ENCODE measurements around the gene RAMP3.
"Not testable (repeated sequence)": the region's sequence is repeated elsewhere in the genome, so short reads cannot be mapped to it uniquely, and the experiment has no call there.

Gene RAMP3, protein sequence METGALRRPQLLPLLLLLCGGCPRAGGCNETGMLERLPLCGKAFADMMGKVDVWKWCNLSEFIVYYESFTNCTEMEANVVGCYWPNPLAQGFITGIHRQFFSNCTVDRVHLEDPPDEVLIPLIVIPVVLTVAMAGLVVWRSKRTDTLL

DNA sequence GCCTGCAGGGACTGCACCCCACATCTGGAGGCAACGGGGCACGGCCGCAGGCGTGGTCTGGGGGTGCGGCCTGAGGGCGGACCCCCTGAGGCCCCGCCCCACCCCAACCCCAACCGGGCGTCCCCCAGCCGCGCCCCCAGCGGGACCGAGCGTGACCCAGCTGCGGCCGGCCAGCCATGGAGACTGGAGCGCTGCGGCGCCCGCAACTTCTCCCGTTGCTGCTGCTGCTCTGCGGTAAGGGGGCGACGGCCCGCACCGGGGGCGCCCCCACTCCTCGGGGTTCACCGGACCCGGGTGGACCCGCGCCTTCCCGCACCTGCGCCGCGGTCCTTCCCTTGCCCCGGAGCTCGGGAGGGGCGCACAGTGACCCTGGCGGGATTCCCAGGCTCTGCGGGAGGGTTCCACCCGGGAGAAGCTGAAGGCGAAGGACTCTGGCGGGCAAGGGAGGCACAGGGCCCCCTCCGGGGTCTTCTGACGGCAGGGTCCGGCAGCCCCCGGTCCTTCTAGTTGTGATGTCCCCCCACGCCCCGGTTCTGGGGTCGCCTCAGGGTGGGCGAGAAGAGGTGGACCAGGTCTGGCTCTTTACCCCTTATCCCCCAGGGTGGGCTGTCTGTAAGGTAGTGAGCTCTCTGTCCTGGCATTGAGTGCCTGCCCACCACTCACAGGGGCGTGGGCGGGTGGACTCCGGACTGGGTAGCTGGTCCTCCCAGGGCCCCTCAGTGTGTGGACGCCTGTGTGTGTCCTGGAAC, at the start of gene RAMP3:
Gene RAMP3 (plus strand): TSS at position 139 of the 749 bp plus-strand sequence. CDS start 38 bp downstream, at position 177.
- DNase-seq (ENCODE audit: low read depth): no peak

DNA sequence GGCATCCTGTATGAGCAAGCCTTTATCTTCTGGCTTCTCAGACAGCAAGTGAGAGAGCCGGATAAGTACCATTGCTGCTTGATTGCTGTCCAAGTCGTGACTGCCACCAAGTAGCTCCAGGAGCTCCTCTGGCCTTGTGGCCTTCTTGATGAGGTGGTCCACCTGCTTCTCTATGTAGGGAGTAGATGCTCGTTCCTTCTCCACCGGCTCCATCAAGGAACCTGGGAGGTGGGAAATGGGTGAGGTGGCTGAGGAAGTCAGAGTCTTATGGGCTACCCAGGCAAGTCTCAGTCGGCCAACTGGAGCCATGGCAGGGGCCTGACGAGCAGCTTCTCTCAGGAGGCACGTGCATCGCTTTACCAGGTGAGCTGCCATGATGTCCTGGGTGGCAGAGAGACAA, 48.7 kb upstream of the RAMP3 start:
- DNase-seq (ENCODE audit: low read depth): no peak

DNA sequence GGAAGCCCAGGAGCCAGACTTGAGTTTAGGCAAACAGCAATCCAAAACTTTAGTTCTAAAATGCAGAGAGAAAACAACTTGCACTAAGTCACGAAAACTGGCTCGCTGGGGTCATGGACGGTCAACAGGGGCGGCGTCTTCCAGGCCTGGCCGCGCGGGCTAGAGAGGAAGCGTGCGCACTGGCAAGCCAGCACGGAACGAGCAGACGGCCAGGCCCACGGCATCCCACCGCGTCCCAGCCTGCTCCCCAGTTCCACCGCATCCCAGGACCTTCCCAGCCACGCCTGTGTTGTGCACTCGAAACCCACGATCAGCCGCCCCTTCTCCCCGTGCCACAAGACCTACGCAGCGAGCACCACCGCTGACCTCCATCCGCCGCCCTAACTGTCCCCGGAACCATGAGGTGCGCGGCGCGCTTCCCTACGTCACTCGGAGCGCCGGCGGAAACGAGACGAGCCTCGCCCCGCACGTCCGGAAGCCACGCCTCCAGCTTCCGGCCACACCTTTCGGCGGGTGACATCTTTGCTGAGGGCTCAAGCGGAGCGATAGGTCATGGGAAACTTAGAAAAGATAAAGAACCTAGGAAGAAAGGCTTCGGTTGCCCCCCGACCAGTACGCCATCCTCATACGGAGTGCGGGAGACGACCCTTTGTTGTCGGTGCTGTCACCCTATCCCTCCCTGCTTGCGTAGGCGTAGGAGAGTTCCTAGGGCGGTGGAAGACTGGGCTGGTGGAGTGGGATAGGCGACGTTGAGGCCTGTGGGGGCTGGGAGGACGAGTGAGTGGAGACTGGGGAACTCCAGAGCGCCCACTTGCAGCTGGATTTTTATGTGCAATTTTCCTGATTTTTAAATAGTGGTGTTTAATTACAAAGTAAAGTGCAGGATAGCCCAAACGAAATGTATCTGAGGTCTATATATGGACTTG, 46.0 kb upstream of the RAMP3 start, which contains the start of gene TBRG4:
Gene TBRG4 (minus strand): TSS at position 400 of the 926 bp plus-strand sequence. CDS start 2,460 bp downstream, outside the sequence.
- peak; percentile 90 for DNase-seq (ENCODE audit: low read depth)

DNA sequence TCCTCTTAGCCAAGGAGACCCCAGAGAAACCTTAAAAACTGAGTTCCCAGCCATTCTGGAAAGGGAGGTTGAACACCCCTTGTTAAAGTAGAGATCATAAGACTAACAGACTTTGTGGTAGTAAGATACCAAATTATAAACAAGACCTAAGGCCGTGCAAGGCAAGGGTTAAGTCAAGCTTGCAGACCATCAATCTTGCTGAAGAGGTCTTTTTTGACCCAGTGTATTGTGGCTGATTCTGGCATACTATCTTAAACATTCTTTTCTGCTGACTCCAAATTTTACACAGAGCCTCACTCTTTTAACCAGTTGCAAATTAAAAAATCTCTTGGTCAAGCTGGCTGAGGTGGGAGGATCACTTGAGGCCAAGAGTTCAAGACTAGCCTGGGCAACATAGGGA, 44.9 kb upstream of the RAMP3 start:
- DNase-seq (ENCODE audit: low read depth): no peak

DNA sequence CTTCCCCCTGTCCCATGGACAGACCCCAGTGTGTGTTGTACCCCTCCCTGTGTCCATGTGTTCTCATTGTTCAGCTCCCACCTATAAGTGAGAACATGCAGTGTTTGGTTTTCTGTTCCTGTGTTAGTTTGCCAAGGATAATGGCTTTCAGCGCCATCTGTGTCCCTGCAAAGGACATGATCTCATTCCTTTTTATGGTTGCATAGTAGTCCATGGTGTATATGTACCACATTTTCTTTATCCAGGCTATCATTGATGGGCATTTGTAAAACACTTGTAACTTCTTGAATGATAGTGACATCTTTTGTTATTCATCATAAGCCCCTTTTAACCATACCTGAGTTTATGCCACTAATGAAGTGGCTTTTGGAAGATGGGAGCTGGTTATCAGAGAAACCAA, 43.3 kb upstream of the RAMP3 start:
- not testable (repeated sequence) for DNase-seq (ENCODE audit: low read depth)

DNA sequence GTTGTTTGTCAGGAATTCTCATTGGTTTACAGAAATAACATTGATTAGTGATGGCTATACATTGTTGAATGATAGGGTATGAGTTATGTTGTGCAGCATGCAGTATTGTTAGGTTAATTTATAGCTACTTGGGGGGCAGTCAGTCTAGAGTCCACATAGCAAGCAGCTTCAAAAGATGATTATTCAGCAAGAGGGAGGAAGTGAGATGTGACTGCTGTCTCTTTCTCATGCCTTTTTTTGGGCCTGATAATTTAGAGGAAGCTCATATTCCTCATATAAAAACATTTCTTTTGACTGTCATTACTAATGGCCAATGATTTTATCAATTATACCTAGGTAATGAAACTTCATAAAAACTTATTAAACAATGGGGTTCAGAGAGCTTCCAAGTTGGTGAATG, 42.7 kb upstream of the RAMP3 start:
- no peak for DNase-seq (ENCODE audit: low read depth)

DNA sequence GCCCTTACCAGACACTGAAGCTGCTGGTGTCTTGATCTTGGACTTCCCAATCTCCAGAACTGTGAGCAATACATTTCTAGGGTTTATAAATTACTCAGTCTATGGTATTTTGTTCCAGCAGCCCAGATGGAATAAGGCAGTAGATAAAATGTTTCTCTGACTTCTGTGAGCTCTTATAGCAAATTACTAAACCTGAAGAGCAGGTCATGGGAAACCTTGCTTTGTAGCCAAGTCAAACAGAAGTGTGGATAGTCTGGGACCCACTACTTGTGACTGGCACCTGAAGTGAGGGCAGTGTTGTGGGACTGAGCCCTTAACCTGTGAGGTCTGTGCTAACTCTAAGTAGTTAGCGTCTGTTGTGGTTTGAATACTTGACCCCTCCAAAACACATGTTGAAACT, 41.5 kb upstream of the RAMP3 start:
- no peak for DNase-seq (ENCODE audit: low read depth)

DNA sequence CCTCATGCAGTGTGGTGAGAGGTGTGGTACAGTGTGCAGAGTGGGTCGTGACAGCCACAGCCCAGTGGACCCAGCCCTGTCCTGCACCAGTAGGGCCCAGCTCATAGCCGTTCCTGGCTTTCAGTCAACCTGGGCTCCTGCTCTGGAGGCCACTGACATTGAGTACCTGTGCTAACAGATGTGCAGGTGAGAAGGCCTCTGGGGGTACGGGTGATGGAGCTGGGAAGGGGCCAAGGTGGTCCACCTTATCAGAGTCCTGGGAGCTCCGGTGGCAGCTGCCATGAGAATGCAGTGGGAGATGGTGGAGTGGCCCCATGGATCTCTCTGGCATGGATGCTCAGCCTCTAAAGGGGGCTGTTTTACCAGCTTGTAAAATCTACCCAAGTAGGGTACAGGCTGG, 40.0 kb upstream of the RAMP3 start:
- DNase-seq (ENCODE audit: low read depth): no peak

DNA sequence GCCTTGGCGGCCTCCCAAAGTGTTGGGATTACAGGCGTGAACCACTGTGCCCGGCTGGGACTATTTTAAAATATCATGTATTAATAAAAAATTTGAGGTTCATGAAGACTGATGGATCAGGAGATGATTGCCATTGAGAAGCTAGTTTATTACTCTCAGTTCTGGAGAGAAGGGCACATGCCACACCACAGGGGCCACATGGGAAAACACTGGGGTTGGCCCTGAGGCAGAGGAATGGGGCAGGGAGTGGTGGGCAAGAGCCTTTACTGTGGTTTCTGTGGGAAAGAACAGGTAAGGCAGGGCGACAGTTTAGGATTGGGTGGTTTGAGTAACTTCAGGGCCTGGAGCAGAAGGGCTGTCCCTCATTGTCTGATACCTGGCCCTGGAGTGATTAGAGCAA, 39.3 kb upstream of the RAMP3 start:
- DNase-seq (ENCODE audit: low read depth): no peak

DNA sequence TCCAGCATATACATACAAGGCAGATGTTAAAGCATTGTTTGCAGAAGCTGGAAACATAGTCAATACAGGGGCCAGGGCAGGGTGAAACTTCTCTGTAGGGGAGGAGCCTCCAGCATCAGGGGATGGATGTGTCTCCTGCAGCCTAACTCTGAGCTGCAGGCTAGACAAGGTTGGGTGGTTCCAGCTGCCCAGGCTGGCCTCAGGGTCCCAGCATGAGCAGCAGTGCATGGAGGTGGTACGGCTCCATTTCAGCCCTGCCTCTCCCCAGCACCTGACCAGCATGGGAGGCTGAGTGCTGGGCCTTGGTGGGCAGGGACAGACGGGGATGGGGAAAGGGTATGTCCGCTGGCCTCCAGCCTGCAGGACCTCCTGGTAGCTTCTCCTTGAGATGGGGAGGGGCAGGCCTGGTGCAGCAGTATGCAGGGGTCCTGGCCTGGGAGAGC, 38.7 kb upstream of the RAMP3 start:
- DNase-seq (ENCODE audit: low read depth): no peak

DNA sequence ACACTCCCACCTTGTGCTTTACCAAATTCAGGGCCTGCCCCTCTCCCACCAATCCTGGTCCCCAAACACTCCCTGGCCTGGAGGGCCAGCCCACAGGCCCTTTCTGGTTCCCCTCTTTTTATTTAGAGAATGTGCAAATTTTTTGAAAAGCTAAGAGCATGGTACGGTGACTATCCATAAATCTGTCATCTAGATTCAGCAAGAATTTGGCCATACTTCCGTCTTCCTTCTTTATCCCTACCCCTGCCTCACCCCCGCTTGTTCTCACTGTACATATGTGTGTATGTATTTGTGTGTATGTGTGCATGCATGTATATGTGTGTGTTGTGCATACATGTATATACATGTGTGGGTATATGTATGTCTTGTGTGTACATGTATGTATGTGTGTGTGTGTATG, 38.0 kb upstream of the RAMP3 start:
- no peak for DNase-seq (ENCODE audit: low read depth)

DNA sequence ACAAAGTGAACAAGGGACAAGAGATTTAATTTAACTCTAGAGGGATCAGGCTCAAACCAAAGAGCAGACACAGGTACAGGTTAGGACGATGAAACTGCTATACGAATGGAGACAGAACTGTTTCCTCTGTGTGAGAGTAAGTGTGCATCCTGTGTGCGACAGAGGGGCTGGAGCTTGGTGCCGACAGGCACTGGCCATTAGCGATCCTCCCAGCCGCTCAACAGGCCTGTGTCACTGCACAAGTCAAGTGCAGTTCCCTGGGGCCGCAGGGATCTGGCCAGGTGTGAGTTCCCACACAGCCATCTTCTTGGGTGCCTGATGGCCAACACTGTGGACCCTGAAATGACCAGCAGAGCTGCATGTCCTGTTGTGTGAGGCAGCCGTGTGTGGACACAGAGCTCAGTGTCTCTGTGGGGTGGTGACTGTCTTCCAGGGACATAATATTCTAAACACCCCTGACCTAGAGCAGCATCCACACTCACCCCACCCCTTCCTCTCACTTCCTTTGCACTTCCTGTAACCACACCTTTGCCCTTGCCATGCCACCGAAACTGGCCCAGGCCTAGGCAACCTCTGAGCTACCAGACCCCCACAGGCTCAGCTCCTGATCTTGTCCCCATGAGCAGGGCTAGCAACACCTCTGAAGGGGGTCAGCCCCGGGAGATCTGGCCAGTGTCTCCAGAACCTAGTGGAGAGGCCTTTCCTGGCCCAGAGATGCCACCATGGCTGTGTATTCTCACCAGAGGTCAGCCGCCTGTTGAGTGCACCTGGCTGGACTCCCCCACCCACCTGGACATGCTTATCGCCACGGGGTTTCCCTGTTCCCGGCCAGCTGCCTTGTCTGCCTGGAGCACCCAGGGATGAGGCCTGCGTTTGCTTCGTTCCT, 34.4 kb upstream of the RAMP3 start:
- no peak for DNase-seq (ENCODE audit: low read depth)

DNA sequence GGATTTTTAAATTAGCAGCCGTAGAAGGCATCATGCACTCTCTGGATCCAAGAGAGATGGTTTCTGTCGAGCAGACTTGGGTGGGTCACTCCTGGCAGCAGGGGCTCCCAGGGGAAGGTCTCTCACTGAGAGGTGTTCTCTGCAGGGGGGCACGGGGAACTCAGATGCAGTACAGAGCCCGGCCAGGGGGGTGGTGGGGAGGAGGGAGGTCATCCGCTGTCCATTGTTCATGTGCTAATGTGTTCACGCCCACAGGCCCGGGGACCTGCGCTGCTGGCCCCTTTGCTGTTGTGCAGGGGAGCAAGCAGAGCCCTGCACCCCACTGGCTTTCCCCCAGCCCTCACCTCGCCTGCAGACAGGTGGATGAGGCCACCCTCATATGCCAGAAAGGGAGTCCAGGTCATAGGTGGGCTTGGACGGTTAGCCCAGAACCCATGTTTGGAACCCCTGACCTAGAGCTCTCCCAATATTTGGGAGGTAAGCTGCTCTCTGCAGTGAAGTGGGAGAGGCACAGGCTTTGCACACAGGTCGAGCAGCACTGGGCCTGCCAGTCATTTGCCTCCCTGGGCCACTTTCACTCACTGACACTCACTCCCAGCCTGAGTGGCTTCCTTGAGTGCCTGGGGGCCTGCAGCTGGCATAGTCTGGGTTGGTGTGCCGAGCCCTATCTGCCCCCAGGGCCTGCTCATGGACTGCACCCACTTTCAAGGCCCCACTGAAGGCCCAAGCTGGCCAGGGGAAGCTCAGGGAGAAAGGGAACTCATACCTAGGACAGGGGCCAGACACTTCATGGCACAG, 33.5 kb upstream of the RAMP3 start:
- no peak for DNase-seq (ENCODE audit: low read depth)

DNA sequence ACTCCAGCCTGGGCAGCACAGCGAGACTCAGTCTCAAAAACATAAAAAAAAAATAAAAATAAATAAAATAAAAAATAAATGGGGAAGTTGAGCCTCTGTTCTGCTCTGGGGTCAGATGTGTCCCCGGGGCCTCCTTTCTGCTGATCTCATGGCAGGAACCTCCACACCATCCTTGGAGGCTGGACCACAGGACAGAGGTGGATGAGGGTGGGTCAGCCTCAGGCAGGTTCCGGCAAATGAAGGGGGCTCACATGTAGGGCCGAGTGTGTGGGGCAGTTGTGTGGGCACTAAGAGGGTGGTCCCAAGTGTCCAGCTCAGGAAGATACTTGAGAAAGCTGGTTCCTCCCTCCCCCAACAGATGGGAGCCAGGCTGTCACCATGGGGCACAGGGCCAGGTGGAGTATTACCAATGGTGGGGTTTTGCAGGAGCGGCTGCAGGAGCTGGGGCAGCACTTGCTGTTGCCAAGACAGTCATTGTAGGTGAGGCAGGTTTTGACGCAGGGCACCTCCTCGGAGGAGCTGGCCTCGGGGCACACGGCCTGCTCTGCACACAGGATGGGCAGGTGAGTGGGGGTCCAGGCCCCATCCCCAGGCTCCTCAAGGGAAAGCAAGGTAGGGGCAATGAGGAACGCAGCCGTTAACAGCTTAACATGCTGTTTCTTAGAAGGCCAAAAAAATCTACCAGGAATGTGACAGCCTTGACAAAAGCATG, 32.2 kb upstream of the RAMP3 start:
- DNase-seq (ENCODE audit: low read depth): no peak

DNA sequence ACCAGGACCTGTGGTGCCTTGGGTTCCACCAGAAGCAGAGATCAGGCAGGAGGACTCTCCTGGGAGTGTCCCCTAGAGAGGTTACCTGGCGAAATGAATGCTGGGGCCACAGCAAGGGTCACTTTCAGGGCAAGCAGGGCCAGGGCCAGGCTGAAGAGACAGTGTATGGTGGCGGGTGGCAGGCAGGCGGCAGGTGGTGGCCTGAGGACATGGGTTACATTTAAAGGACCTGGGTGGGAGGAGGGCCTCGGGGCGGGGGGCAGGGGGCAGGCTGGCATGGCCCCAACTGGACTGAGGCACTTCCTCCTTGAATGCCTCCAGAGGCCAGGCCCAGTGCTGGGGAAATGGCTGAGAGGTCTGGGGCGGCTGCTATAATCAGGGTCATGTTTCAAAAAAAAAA, 31.4 kb upstream of the RAMP3 start:
- DNase-seq (ENCODE audit: low read depth): no peak

DNA sequence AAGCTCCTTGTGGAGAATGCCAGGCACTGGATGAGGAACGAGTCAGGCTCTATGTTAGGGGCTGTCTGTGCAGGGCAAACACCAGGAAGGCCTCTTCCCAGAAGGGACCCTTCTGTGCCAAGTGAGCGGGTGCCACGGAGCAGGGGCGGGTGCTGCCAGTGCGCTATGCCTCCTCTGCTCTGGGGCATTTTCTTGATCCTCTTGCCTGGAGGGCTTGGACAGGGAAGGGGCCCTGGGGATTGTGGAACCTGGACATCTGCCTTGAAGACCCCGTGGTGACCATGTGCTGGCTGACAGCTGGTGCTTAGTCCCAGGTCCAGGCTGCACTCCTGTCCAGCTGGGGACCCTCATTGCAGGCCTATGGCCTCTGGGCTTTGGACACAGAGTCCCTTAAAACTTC, 30.7 kb upstream of the RAMP3 start:
- DNase-seq (ENCODE audit: low read depth): no peak

DNA sequence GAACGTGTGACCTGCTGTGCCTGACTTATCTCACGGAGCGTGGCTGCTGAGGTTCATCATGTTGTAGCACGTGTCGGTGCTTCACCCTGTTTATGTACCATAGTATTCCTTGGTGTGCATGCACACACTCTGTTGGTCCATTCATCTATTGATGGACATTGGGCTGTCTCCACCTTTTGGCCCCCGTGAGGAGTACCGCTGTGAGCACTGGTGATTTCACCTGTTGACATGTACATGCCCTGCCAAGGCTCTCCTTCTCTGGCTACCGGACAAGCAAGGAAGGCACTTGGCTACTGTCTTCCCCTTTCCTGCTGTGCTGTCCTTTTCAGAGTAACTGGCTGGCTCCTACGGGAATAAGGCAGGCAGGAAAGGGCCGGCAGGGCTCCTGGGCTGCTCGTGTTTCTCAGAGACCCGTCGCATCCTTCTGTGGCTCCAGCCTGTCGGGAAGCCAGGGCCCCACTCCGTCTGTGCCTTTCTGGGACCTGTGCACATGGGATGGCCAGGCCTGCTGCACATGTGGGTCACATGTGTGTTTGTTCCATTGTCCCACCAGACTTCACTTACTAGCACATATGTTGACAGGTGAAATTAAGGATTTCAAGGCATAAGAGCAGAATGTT, 28.3 kb upstream of the RAMP3 start:
- DNase-seq (ENCODE audit: low read depth): no peak

DNA sequence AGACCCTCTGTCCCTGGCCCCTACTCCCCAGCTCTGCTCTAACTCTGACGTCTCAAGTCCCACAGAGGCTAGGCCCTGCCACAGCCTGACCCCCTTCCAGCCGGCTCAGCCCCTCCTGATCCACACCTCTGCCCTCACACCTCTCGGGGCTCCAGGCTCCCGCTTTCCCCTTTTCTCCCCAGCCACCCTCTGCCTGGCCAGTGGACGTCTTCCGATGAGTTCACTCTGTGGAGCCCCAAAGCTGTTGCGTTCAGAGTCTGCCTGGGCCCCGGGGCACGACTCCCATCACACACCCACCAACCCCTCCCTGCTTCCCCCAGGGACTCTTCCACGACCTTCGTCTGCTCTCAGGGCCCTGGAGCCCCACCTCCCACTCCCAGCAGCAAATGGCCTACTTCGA, 27.7 kb upstream of the RAMP3 start:
- no peak for DNase-seq (ENCODE audit: low read depth)

DNA sequence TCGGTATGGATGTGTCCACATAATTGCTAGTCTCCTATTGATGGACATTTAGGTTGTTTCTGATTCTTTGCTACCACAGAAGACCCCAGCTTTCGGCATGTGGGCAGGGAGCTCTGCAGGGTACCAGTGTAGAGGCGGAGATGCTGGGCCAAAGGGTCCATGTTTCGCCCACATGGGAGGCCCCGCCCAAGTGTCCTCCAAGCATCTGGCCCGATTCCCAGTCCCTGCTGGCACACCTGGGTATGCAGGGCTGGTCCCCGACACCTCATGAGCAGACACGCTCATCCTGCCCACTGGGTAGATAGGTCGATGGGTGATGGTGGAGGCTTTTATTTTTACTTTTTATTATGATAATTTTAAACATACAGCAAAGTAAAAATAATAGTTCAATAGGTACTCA, 26.7 kb upstream of the RAMP3 start:
- DNase-seq (ENCODE audit: low read depth): no peak

DNA sequence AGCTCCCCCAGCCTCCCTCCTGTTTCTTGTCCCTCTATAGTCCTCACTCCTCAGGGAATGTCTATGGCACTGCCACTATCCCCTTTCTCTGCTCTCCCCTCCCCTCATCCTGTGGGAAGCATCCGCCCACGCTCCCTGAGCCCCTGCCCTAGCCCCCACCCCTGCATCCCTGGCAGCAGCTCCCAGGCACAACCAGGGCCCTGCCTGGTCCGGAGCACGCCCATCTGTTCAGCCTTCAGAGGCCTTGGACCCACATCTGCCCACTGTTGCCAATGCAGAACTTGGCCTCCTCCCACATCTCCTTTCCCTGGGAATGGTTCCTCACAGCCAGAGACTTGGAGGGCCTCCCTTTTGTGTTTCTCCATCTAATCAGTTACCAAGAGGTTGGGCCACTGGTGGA, 25.7 kb upstream of the RAMP3 start:
- DNase-seq (ENCODE audit: low read depth): no peak

Measured in fibroblast of gingiva (primary cell).